IPS-20b (cell line): ENCODE measurements around the gene MEF2C.

Source experiments
- H3K27ac ChIP-seq: one replicate; pipeline ENCODE4 v1.5.1; 2013; ENCODE audit warnings: low read length
- H3K27me3 ChIP-seq: 2 replicates; pipeline ENCODE4 v1.6.1; 2013; ENCODE audit warnings: mild to moderate bottlenecking, low read length, inconsistent platforms; ENCODE audit not compliant: insufficient read depth
- H3K36me3 ChIP-seq: 2 replicates; pipeline ENCODE4 v1.6.1; 2013; ENCODE audit warnings: low read depth, mild to moderate bottlenecking, inconsistent platforms, low read length, moderate library complexity; ENCODE audit not compliant: insufficient read depth
- H3K4me1 ChIP-seq: 2 replicates; pipeline ENCODE4 v1.6.1; 2013; ENCODE audit warnings: mild to moderate bottlenecking, control low read depth, inconsistent platforms, low read length, moderate library complexity; ENCODE audit not compliant: insufficient read depth
- H3K4me3 ChIP-seq: 2 replicates; pipeline ENCODE4 v1.5.1; 2013; ENCODE audit warnings: mild to moderate bottlenecking, low read length, inconsistent platforms
- H3K9ac ChIP-seq: 2 replicates; pipeline ENCODE4 v1.6.1; 2013; ENCODE audit warnings: low read depth, mild to moderate bottlenecking, inconsistent platforms, low read length, moderate library complexity
- H3K9me3 ChIP-seq: 2 replicates; pipeline ENCODE4 v1.6.1; 2013; ENCODE audit warnings: mild to moderate bottlenecking, low read depth, low read length, inconsistent platforms; ENCODE audit not compliant: insufficient read depth

MEF2C gene

DNA sequence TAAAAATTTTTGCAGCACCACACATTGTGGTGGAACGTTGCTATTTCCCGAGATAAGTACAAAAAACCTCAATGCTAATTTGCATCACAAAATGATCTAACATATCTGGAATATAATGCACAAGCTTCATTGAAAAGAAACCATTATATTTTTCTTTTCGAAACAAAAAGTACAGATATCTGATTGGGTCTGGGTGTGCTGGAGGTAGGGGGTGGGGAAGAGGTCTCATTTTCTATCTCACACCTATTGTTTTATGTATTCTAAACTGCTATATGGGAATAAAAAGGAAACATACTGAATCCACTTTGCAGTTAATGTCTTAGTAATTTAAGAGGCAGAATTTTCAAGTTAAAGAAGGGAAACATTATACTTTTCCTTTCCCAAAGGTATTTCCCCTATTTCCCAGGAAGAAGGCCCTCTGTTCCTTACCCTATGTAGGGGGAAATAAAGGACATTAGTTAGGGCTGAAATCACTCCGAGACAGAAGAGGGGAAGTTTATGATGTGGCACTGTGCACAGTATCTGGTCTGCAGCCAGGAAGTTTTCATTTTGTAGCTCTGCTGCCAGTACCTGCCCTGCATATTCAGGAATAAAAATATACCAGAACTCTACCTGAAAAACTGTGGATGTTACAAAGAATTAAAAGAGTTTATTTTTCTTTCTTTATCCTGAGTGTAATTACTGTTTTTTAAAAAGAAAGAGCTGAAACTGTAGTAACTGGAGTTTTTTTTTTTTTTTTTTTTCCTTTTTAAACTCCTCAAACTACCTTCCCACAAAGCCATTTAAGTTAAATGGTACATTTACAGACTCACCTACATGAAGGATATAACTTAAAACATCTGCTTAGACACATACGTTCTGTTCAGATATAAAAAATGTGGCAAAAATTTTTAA, 7.4 kb downstream of the MEF2C start:
- H3K9ac ChIP-seq, result no peak overlapping the region
- H3K4me1 ChIP-seq, result no peaks in the 10 kb centered on the region
- no peaks in the 10 kb centered on the region for H3K9me3 ChIP-seq
- H3K27me3 ChIP-seq, result no peaks in the 10 kb centered on the region; the same call in 1 of the 2 replicates
- no peak overlapping the region for H3K27ac ChIP-seq
- H3K36me3 ChIP-seq, result no peaks in the 10 kb centered on the region
- no peak overlapping the region for H3K4me3 ChIP-seq

GRCh38 chr5:88873447-88873846, 9.5 kb downstream of the MEF2C start:
- no peak overlapping the region for H3K27ac ChIP-seq
- H3K27me3 ChIP-seq, result no peaks in the 10 kb centered on the region
- no peaks in the 10 kb centered on the region for H3K36me3 ChIP-seq

DNA sequence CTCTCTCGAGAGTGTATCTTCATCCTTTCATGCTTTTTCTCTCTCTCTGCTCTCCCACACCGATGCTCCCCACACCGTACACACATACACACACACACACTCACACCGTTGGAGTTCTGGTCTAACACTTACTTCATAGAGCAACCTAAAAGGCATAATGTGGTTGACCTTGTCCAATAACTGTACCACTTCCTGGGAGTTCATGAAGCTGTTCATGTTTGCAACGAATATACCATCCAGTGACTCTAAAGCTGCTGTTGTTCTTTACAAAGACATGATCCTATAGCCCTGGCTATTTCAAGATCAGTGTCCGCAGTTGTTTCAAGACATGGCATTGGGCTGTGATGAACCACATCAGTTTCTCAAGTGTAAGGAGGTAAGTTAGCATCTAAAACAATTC, 10.0 kb downstream of the MEF2C start:
- Histone ChIP-seq H3K27ac (no peak overlapping the region), H3K36me3 (no peaks in the 10 kb centered on the region), H3K9ac (no peak overlapping the region), H3K9me3 (no peaks in the 10 kb centered on the region), H3K4me3 (no peak overlapping the region), H3K4me1 (no peaks in the 10 kb centered on the region), H3K27me3 (no peaks in the 10 kb centered on the region)

More at GRCh38 chr5:88873447-88873846, 9.5 kb downstream of the MEF2C start:
- Histone ChIP-seq H3K9ac (no peak overlapping the region), H3K4me3 (no peak overlapping the region), H3K4me1 (no peaks in the 10 kb centered on the region), H3K9me3 (no peaks in the 10 kb centered on the region)

GRCh38 chr5:88870285-88870684, 12.7 kb downstream of the MEF2C start:
- no peak overlapping the region for H3K27ac ChIP-seq
- no peak overlapping the region for H3K4me3 ChIP-seq
- H3K9ac ChIP-seq, result no peak overlapping the region
- H3K4me1 ChIP-seq, result no peaks in the 10 kb centered on the region
- no peaks in the 10 kb centered on the region for H3K27me3 ChIP-seq
- H3K9me3 ChIP-seq, result no peaks in the 10 kb centered on the region
- H3K36me3 ChIP-seq, result no peaks in the 10 kb centered on the region

- no peak overlapping the region for H3K4me3 ChIP-seq
- H3K27ac ChIP-seq, result no peak overlapping the region
- no peaks in the 10 kb centered on the region for H3K4me1 ChIP-seq
- H3K36me3 ChIP-seq, result no peaks in the 10 kb centered on the region
- H3K9ac ChIP-seq, result no peak overlapping the region
- no peaks in the 10 kb centered on the region for H3K9me3 ChIP-seq
- no peaks in the 10 kb centered on the region for H3K27me3 ChIP-seq
Measured at GRCh38 chr5:88868468-88869068, 14.4 kb downstream of the MEF2C start.

DNA sequence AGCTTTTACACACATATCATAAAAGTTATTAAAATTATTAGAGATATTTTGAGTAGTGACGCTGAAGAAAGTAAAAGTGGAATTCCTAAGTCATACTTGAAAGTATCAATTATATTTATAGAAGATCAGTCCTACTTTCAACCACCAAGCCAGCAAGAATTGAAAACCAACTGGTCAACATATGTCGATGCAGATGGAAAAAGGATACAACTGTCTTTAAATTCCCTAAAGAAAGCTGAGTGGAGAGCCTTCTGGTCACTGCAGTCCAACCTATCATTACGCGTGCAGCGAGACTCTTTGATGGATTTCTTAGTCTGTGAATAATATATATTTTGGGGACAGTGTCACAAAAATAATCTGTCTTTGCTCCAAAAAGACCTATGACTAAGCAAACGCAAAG, 15.3 kb downstream of the MEF2C start:
- H3K36me3 ChIP-seq, result no peaks in the 10 kb centered on the region
- H3K9me3 ChIP-seq, result no peaks in the 10 kb centered on the region
- H3K27me3 ChIP-seq, result no peaks in the 10 kb centered on the region
- no peak overlapping the region for H3K9ac ChIP-seq
- H3K27ac ChIP-seq, result no peak overlapping the region
- no peak overlapping the region for H3K4me3 ChIP-seq
- no peaks in the 10 kb centered on the region for H3K4me1 ChIP-seq

- no peaks in the 10 kb centered on the region for H3K36me3 ChIP-seq
- no peaks in the 10 kb centered on the region for H3K9me3 ChIP-seq
- H3K9ac ChIP-seq, result no peak overlapping the region
- no peaks in the 10 kb centered on the region for H3K27me3 ChIP-seq
- H3K27ac ChIP-seq, result no peak overlapping the region
- no peak overlapping the region for H3K4me3 ChIP-seq
- H3K4me1 ChIP-seq, result no peaks in the 10 kb centered on the region
Measured at GRCh38 chr5:88863523-88863922, 19.5 kb downstream of the MEF2C start.

DNA sequence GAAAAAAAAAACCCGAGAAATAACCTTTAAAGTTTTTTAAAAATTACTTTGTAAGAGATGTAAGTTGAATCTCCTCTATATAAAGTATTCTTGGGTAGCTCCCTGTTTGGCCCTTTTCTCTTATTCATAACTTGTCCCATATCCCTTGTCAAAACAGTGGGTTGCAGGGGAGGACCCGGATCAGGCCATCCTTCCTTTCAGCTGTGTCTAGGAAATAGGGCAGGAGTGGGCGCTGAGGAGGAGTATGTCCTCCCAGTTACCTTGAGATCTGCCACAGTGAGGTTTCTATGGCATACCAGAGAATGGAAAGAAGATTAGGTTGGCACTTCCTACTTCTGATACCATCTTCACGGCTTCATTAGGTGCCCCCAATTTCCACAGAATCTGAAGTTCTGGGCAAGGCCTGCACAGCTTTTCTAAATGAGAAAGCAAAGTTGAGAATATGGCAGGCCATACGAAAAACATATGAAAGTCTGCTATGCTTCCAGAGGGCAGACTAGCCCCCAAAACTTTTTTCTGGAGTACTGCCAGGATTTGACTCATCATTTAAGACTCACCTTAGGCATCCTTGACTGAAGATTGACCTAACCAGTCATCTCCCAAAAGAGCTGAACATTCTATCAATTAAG, 20.3 kb downstream of the MEF2C start:
- H3K4me3 ChIP-seq, result no peak overlapping the region
- no peaks in the 10 kb centered on the region for H3K27me3 ChIP-seq
- no peaks in the 10 kb centered on the region for H3K9me3 ChIP-seq
- H3K9ac ChIP-seq, result no peak overlapping the region
- H3K4me1 ChIP-seq, result no peaks in the 10 kb centered on the region
- no peaks in the 10 kb centered on the region for H3K36me3 ChIP-seq
- H3K27ac ChIP-seq, result no peak overlapping the region

DNA sequence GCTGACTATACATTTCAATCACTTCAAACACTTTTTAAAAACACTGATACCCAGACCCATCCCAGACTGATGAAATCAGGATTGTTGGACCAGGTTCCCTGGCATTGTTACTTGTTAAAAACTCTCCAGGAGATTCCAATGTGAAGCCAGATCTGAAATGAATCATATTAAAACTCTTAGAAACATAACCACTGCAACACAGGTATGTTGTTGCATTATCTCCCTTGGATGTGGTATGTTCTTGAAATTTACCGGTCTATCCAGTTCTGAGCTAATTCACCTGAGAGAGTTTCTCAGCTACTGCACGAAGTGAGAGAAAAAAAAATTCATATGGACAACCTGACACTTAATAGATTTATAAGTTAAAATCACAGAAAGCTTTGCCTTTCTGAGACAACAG, 21.8 kb downstream of the MEF2C start:
- peaks cover 14% of the 10 kb centered on the region; the same call in 1 of the 2 replicates for H3K9me3 ChIP-seq

DNA sequence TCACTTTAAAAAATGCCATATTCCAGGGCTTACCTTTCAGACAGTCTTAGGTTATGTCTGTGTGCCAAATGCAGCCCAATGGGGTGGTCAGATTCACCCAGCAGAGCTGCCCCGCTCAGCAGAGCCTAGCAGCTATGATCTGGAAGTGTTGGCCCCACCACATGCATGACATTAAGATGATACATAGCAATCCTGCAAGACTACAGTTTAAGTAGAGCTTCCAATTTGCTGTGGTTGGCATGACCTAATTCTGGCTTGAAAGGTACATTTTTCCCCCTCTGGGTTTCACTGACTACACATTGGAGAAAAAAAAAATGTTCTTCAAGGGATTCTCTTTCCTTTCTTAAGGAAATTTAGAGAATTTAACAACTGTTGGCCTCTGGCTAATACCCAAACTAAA, 22.5 kb downstream of the MEF2C start:
- Histone ChIP-seq H3K27ac (no peak overlapping the region), H3K4me1 (no peaks in the 10 kb centered on the region), H3K27me3 (no peaks in the 10 kb centered on the region), H3K9me3 (peaks cover 21% of the 10 kb centered on the region; the same call in 1 of the 2 replicates), H3K36me3 (no peaks in the 10 kb centered on the region), H3K9ac (no peak overlapping the region), H3K4me3 (no peak overlapping the region)

More for the DNA sequence above, 21.8 kb downstream of the MEF2C start:
- Histone ChIP-seq H3K27ac (no peak overlapping the region), H3K27me3 (no peaks in the 10 kb centered on the region), H3K36me3 (no peaks in the 10 kb centered on the region), H3K4me1 (no peaks in the 10 kb centered on the region), H3K4me3 (no peak overlapping the region), H3K9ac (no peak overlapping the region)

GRCh38 chr5:88858392-88858791, 24.6 kb downstream of the MEF2C start:
- Histone ChIP-seq H3K27me3 (no peaks in the 10 kb centered on the region), H3K4me1 (no peaks in the 10 kb centered on the region), H3K27ac (no peak overlapping the region), H3K36me3 (no peaks in the 10 kb centered on the region), H3K4me3 (no peak overlapping the region), H3K9ac (no peak overlapping the region), H3K9me3 (peaks cover 23% of the 10 kb centered on the region; the same call in 1 of the 2 replicates)
